Spinal cord (tissue), 10 donors: ENCODE measurements around the gene RASA4B. TPM values are rescaled to one million over a fixed set of nuclear protein-coding genes. Genes with fewer than 3 reads are reported as not detected.
A peak's percentile ranks its signal among the peaks of the same experiment; 100 is the strongest.
"Not testable (repeated sequence)": the region's sequence is repeated elsewhere in the genome, so short reads cannot be mapped to it uniquely, and the experiment has no call there.

Experiments
- DNase-seq, 6 donors: peaks; one replicate each; pipeline versions ENCODE4 v3.0.0 to v3.0.0-alpha.2; 2013 to 2015; ENCODE audit warnings: low spot score in 6 of 6, low read depth in 4 of 6
- H3K27ac ChIP-seq: one replicate; pipeline ENCODE4 v1.5.1; 2013; ENCODE audit warnings: low read depth, low read length, control low read depth
- H3K27me3 ChIP-seq: one replicate; pipeline ENCODE4 v1.6.1; 2013; ENCODE audit warnings: low read length; ENCODE audit not compliant: control insufficient read depth, insufficient read depth
- H3K36me3 ChIP-seq: one replicate; pipeline ENCODE4 v1.6.1; 2013; ENCODE audit warnings: low read length; ENCODE audit not compliant: control insufficient read depth, insufficient read depth
- H3K4me1 ChIP-seq: one replicate; pipeline ENCODE4 v1.6.1; 2013; ENCODE audit warnings: low read length; ENCODE audit not compliant: control insufficient read depth, insufficient read depth
- H3K4me3 ChIP-seq: one replicate; pipeline ENCODE4 v1.5.1; 2013; ENCODE audit warnings: low read depth, low read length, control low read depth
- H3K9me3 ChIP-seq: one replicate; pipeline ENCODE4 v1.6.1; 2013; ENCODE audit warnings: low read length; ENCODE audit not compliant: control insufficient read depth, insufficient read depth
- WGBS: methylation state at CpG from one replicate; pipeline ENCODE4 v1.1.5; 2013; ENCODE audit warnings: missing lambda C conversion rate; ENCODE audit not compliant: insufficient coverage; 5-methylcytosine and 5-hydroxymethylcytosine counted together
- polyA plus RNA-seq, 2 donors: library from polyadenylated mRNA; unstranded; fragments of 120-200 nt; gene quantifications; one replicate each; pipeline ENCODE4 v1.2.1, GENCODE V29; 2013; ENCODE audit not compliant: insufficient read length in 2 of 2
- total RNA-seq, 2 donors: library from RNA; depleted of rRNA in 1 of 2; stranded (reverse); fragments of 120-200 nt in 1 of 2; fragments of >200 nt in 1 of 2; gene quantifications; one replicate each; pipeline versions ENCODE4 v1.2.3 to v1.2.4, GENCODE V29; 2013 to 2014
- donor health status: healthy.

Gene RASA4B
- total and polyA plus RNA-seq, 4 donors: 11.1 to 65.3 (median 23.3) TPM

DNA sequence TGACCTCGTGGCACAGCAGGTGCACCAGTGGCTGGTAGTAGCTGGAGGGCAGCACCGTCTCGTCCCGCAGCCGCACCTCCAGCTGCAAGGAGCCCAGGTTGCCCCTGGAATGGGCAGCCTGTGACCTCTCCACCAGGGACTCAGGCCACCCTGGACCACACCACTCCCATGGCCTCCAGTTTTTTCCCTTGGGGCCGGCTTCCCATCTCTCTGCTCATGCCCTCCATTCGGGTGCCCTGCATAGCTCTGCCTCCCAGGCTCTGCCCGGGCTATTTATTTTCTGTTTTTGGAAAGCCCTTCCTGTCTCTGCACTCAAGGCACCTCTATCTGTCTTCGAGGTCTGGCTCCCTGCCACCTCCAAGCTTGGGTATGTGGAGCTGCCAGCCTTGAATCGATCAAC is 20.7 kb downstream of the RASA4B start:
- WGBS: no CpG with 5 or more reads among the region's 10 CpGs
- not testable (repeated sequence) for H3K27me3 ChIP-seq, H3K9me3 ChIP-seq, H3K36me3 ChIP-seq, H3K4me3 ChIP-seq, H3K4me1 ChIP-seq, H3K27ac ChIP-seq
- DNase-seq: peak in 1 of 6 donors; percentile 0

GRCh38 chr7:102494473-102495149 is 23.0 kb downstream of the RASA4B start:
- no CpG with 5 or more reads among the region's 67 CpGs for WGBS
- not testable (repeated sequence) for H3K36me3 ChIP-seq, H3K4me3 ChIP-seq, DNase-seq, H3K4me1 ChIP-seq, H3K27ac ChIP-seq, H3K27me3 ChIP-seq, H3K9me3 ChIP-seq

DNA sequence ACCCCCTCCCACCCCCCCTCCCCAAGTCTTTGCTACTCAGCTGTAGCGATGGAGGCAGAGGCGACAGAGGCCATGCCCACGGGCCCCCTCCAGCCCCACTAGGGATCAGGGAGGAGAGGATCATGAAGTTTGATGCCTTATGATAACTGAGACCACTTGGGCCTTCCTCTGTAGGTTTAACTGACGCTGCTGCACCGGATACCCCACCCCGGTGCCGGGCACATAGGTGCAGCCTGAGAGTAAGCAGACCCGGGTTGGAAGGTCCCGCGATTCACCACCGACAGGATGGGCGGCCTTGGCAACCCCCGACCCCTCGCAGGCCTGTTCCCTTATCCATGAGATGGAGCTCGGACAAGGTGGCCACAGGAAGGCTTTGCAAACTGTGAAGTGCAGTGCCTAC is 23.6 kb downstream of the RASA4B start:
- not testable (repeated sequence) for H3K27ac ChIP-seq, H3K9me3 ChIP-seq, H3K4me3 ChIP-seq, DNase-seq, H3K36me3 ChIP-seq, H3K4me1 ChIP-seq, H3K27me3 ChIP-seq
- no CpG with 5 or more reads among the region's 15 CpGs for WGBS

DNA sequence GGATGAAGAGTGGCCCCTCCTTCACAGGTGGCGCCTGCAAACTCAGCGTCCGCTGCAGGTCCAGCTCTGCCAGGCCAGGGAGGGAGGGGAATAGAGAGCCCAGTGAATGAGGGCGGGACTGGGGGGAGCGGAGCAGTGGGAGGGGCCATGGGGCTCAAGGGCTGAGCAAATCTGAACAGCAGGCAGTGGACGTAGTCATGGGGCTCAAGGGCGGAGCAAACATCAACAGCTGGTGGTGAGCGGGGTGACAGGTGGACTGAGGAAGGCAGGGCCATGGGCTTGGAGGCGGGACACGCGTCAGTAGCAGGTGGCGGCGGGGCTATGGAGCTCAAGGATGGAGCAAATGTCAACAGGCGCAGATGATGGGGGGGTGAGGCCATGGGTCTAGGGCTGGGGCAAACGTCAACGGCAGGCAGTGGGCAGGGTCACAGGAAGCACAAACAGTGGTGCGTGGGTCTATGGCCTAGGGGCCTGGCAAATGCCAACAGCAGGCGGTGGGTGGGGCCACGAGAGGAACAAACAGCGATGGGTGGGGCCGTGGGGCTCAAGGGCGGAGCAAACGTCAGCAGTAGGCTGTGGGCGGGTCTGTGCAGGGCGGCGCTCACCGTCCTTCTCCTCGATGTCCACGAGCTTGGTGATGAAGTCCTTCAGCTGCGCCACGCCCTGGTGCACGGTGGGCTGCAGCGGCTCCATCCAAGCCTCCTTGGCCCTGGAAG is 24.2 kb downstream of the RASA4B start:
- H3K4me3 ChIP-seq, DNase-seq, H3K36me3 ChIP-seq, H3K27ac ChIP-seq, H3K27me3 ChIP-seq, H3K9me3 ChIP-seq, H3K4me1 ChIP-seq: not testable (repeated sequence)
- WGBS: no CpG with 5 or more reads among the region's 33 CpGs

DNA sequence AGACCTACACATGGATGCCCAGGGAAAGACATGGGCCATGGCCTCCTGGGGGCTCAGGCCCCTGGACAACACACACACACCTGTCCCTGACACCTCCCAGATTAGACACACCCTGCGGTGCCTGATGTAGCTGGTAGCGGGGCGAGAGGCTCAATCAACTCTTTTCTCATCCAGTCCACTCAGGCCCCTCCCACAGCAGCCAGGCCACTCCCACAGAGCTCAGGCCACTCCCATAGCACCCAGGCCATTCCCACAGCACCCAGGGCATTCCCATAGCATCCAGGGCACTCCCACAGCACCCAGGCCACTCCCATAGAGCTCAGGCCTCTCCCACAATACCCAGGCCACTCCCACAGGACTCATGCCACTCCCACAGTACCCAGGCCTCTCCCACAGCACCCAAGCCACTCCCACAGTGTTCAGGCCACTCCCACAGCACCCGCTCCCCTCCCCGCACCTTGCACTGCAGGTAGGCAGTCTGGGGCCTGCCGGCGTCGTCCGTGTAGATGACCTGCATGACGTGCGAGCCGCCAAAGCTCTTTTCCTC is 27.0 kb downstream of the RASA4B start:
- H3K4me1 ChIP-seq, H3K9me3 ChIP-seq, H3K4me3 ChIP-seq, DNase-seq, H3K27me3 ChIP-seq, H3K27ac ChIP-seq, H3K36me3 ChIP-seq: not testable (repeated sequence)
- no CpG with 5 or more reads among the region's 12 CpGs for WGBS

DNA sequence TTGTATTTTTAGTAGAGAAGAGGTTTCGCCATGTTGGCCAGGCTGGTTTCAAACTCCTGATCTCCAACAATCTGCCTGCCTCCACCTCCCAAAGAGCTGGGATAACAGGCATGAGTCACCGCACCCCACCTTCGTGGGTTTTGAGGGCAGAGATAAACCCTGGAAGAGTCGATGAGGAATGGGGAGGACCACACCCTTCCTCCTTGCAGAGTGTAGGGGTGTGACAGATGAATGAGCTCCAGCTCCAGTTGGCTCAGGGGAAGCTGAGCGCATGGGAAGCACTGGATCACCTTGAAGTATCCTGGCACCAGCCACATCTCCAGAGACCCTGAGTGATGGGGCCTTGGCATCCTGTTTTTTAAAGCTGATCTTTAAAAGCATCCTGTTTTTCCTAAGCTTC is 33.3 kb downstream of the RASA4B start:
- not testable (repeated sequence) for H3K36me3 ChIP-seq, DNase-seq, H3K9me3 ChIP-seq, H3K4me1 ChIP-seq, H3K27ac ChIP-seq, H3K27me3 ChIP-seq, H3K4me3 ChIP-seq
- no CpG with 5 or more reads among the region's 5 CpGs for WGBS

DNA sequence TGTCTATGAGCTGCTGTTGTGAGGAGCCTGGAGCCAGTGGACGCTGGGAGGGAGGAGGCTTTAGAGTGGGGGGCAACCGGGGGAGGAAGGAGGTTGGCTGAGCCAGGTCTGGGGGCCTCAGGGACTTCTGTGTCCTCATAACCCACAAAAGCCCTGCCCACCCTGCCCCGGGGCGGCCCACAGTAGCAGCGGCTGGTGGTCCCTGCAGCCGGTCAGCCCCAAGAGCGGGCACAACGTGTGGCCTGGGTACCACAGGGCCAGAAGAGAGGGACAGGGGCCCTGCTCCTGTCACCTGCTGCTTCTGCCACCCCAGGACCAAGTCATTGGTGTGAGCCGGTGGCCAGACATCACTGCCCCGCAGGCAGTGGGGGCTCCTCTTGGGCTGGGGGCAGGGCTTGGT is 35.6 kb downstream of the RASA4B start:
- H3K27ac ChIP-seq, DNase-seq, H3K9me3 ChIP-seq, H3K4me3 ChIP-seq, H3K36me3 ChIP-seq, H3K4me1 ChIP-seq, H3K27me3 ChIP-seq: not testable (repeated sequence)
- no CpG with 5 or more reads among the region's 10 CpGs for WGBS

DNA sequence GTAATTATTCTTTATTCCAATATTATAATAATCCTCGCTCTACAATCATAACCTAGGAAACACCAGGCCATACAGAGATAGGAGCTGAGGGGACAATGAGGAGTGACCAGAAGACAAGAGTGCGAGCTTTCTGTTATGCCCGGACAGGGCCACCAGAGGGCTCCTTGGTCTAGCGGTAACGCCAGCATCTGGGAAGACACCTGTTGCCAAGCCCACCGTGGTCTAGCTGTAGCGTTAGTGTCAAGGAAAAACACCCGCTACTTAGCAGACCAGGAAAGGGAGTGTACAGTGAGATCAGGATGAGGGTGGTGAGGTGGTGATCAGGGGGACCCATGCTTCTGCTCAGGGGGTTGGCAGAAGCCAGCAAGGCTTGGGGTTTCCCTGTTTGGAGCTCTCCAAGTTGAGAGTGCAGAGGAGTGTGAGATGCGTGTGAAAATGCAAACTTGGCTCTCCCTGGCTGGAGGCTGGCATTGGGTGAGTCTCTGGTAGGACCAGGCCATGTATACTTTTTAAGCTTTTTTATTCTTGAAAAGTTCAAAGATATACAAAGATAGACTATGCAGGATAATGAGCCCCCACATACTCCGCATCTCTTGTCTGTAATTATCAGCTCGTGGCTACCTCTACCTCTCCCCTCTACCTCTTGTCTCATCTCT is 37.5 kb downstream of the RASA4B start:
- H3K27me3 ChIP-seq, DNase-seq, H3K9me3 ChIP-seq, H3K4me1 ChIP-seq, H3K27ac ChIP-seq, H3K36me3 ChIP-seq, H3K4me3 ChIP-seq: not testable (repeated sequence)
- WGBS: no CpG with 5 or more reads among the region's 11 CpGs

DNA sequence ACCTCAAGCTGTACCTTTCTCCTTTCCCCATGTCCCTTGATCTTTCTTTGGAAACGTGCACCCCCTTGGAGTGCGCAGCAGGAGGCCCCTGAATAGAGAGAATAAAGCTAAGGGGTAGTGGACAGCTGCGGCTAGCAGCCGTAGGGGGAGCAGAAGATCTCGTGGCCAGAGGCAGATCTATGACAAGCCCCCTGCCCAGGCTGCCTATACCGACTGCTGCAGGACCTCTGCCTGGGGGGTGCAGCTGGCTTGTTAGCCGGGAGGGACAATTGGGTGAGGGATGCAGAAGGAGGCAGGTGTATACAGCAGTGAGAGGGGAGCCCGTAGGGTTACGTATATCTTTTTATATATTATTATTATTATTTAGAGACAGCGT is 38.4 kb downstream of the RASA4B start:
- not testable (repeated sequence) for DNase-seq, H3K4me1 ChIP-seq, H3K36me3 ChIP-seq, H3K27ac ChIP-seq, H3K9me3 ChIP-seq, H3K4me3 ChIP-seq, H3K27me3 ChIP-seq
- no CpG with 5 or more reads among the region's 10 CpGs for WGBS
